Ishikawa (cell line): Measurements from ENCODE around the gene NPBWR2.

ENCODE experiments used
- CEBPB ChIP-seq: IDR thresholded peaks from 2 replicates; pipeline ENCODE4 v1.6.1; 2012
- CREB1 ChIP-seq: IDR thresholded peaks from 2 replicates; pipeline ENCODE4 v1.6.1; 2012; ENCODE audit warnings: low read depth
- EGR1 ChIP-seq: IDR thresholded peaks from 2 replicates; pipeline ENCODE4 v1.6.1; 2012
- EP300 ChIP-seq: IDR thresholded peaks from 2 replicates; pipeline ENCODE4 v1.6.1; 2012; ENCODE audit warnings: borderline replicate concordance
- FOXM1 ChIP-seq: IDR thresholded peaks from 2 replicates; pipeline ENCODE4 v1.6.1; 2012; ENCODE audit warnings: low read depth, borderline replicate concordance
- NFIC ChIP-seq: IDR thresholded peaks from 2 replicates; pipeline ENCODE4 v1.6.1; 2012
- RAD21 ChIP-seq: IDR thresholded peaks from 2 replicates; pipeline ENCODE4 v1.6.1; 2012; ENCODE audit warnings: low read depth
- TAF1 ChIP-seq: IDR thresholded peaks from 2 replicates; pipeline ENCODE4 v1.6.1; 2012; ENCODE audit warnings: low read depth, mild to moderate bottlenecking
- TCF12 ChIP-seq: IDR thresholded peaks from 2 replicates; pipeline ENCODE4 v1.6.1; 2012; ENCODE audit warnings: low read depth
- TEAD4 ChIP-seq: IDR thresholded peaks from 2 replicates; pipeline ENCODE4 v1.6.1; 2012
- YY1 ChIP-seq: IDR thresholded peaks from 2 replicates; pipeline ENCODE4 v1.6.1; 2012; ENCODE audit warnings: low read depth
- ZBTB7A ChIP-seq: IDR thresholded peaks from 2 replicates; pipeline ENCODE4 v1.6.1; 2012; ENCODE audit warnings: low read depth
- TF ChIP-seq, protein P1 (sequence below): IDR thresholded peaks from 2 replicates; pipeline ENCODE4 v1.6.1; 2012
- TF ChIP-seq, protein P2 (sequence below): IDR thresholded peaks from 2 replicates; pipeline ENCODE4 v1.6.1; 2012; ENCODE audit warnings: low read depth, mild to moderate bottlenecking
- TF ChIP-seq, protein P3 (sequence below): IDR thresholded peaks from 2 replicates; pipeline ENCODE4 v1.6.1; 2012

NPBWR2 gene

DNA sequence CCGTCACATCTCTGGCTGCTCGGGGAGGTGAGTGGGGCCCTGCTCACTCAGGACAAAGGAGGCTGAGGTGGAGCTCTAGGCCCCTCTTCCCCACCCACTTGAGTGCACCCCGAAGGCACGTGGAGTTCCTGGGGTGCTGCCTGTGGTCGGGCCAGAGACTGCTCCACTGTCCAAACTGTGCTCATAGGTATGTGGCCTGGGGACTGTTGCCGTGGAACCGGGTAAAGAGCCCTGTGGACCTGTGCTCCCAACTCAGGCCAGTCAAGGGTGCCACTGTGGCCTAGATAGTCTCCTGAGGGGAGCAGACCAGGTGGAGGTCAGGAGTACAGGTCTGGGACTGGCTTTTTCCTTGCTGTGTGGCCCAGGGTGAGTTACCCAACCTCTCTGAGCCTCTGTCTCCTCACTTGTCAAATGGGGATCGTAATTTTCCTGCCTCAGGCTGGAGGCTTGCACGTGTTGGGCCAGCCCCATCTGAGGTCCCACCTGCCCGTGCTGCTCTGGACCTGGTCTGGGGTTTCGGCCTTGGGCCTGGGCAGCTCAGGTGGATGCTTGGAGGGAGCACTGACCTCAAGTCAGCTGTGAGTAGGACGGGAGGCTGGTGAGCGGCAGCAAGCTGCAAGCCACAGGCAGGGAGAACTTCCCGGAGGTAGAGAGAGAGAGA, 12.4 kb upstream of the NPBWR2 start:
- TF ChIP-seq TAF1 (no peak), RAD21 (no peak), ZBTB7A (peak; percentile 3; the same call in 1 of the 2 replicates), EGR1 (no peak), CREB1 (no peak)

DNA sequence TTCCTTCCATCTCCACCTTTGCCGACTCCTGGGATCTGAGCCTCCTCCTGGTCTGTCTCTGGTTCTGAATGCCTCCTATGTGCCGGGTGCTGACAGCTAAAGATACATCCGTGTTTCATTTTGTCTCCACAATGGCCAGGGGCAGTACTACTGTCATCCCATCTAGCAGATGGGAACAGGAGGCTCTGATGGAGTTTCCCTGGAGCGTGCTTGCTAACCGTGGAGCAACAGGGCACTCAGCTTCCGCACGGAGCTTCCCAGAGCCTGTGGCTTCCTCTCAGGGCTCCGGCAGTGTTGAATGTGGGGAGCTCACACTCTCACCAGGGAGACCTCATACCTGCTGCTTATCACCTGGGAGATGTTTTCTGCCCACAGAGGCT, 11.9 kb upstream of the NPBWR2 start:
- TF ChIP-seq, protein P1, sequence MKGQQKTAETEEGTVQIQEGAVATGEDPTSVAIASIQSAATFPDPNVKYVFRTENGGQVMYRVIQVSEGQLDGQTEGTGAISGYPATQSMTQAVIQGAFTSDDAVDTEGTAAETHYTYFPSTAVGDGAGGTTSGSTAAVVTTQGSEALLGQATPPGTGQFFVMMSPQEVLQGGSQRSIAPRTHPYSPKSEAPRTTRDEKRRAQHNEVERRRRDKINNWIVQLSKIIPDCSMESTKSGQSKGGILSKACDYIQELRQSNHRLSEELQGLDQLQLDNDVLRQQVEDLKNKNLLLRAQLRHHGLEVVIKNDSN, result no peak
- TF ChIP-seq TAF1 (no peak), ZBTB7A (no peak), EGR1 (no peak), TEAD4 (no peak), NFIC (no peak), TCF12 (no peak), RAD21 (no peak), CREB1 (no peak), YY1 (no peak), EP300 (no peak), FOXM1 (no peak), CEBPB (no peak)
- TF ChIP-seq, protein P2, sequence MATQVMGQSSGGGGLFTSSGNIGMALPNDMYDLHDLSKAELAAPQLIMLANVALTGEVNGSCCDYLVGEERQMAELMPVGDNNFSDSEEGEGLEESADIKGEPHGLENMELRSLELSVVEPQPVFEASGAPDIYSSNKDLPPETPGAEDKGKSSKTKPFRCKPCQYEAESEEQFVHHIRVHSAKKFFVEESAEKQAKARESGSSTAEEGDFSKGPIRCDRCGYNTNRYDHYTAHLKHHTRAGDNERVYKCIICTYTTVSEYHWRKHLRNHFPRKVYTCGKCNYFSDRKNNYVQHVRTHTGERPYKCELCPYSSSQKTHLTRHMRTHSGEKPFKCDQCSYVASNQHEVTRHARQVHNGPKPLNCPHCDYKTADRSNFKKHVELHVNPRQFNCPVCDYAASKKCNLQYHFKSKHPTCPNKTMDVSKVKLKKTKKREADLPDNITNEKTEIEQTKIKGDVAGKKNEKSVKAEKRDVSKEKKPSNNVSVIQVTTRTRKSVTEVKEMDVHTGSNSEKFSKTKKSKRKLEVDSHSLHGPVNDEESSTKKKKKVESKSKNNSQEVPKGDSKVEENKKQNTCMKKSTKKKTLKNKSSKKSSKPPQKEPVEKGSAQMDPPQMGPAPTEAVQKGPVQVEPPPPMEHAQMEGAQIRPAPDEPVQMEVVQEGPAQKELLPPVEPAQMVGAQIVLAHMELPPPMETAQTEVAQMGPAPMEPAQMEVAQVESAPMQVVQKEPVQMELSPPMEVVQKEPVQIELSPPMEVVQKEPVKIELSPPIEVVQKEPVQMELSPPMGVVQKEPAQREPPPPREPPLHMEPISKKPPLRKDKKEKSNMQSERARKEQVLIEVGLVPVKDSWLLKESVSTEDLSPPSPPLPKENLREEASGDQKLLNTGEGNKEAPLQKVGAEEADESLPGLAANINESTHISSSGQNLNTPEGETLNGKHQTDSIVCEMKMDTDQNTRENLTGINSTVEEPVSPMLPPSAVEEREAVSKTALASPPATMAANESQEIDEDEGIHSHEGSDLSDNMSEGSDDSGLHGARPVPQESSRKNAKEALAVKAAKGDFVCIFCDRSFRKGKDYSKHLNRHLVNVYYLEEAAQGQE, result no peak
- TF ChIP-seq, protein P3, sequence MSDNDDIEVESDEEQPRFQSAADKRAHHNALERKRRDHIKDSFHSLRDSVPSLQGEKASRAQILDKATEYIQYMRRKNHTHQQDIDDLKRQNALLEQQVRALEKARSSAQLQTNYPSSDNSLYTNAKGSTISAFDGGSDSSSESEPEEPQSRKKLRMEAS, result no peak

DNA sequence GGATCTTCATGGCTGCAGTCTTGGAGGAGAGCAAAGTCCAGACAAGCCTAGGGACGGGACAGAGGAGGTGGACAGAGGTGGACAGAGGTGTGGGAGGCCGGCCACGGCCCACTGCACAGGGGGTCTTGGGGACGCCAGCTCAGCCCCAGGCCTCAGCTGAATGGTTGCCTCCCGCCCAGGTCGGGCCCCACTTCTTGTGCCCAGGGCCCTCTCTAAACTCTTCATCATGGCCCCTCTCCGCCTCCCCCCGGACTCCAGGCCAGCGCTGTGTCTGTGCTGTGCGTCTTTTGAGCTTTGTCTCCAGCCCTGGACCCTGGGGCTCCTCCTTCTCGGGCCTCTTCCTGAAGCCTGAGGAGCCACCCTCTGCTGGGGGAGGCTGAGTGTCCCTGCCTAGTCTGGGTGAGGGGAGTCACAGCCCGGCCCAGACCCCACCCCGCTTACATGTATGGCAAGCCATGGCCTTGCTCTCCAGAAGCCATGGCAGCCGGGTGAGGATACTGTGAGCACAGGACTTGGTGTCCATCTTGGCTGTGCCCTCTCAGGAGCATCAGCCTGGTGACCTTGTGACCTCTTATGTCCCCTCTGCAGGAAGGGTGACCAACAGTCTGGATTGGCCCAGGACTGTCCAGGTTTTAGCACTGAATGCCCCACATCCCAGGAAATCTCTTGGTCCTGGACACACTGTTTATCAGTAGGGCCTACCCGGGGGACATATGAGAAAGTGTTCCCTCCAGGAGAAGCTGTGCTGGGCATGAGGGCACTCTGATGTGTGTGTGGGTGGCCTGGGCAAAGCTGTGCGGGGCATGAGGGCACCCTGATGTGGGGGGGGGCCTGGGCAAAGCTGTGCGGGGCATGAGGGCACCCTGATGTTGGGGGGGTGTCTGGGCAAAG, 9.4 kb upstream of the NPBWR2 start:
- TF ChIP-seq TAF1 (no peak), RAD21 (no peak), CEBPB (no peak), NFIC (no peak), TEAD4 (no peak)
- TF ChIP-seq, protein P2, result no peak
- TF ChIP-seq, protein P1, result no peak
- TF ChIP-seq, protein P3, result no peak

DNA sequence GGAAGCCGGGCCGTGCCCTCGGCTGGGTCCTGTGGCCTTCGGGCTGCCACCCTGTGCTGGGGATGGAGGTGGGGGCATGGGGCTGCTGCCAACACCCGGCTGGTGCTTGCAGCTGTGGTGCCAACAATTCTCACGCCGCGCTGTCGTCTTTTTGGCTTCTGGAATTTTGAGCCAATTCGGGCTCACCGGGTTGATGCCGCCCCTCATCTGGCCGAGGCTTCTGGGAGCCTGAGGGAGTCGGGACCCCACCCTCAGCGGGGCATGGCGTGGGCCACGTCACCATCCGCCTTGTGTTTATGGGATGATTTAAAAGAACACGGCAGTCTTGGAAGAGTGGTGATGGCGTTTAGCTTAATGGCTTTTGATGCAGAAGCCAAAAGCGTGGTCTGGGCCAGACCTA, 8.7 kb upstream of the NPBWR2 start:
- no peak for TF ChIP-seq YY1
- no peak for TF ChIP-seq CREB1
- TF ChIP-seq EP300, result no peak
- no peak for TF ChIP-seq TCF12
- no peak for TF ChIP-seq EGR1
- TF ChIP-seq CEBPB, result no peak
- TF ChIP-seq, protein P1, result no peak
- no peak for TF ChIP-seq RAD21
- no peak for TF ChIP-seq TEAD4
- TF ChIP-seq NFIC, result no peak

- TF ChIP-seq CREB1, result no peak
- no peak for TF ChIP-seq CEBPB
- TF ChIP-seq, protein P3, result no peak
- TF ChIP-seq EGR1, result no peak
- no peak for TF ChIP-seq TAF1
- TF ChIP-seq NFIC, result no peak
- TF ChIP-seq, protein P1, result no peak
- no peak for TF ChIP-seq RAD21
- no peak for TF ChIP-seq EP300
- no peak for TF ChIP-seq ZBTB7A
- no peak for TF ChIP-seq FOXM1
- TF ChIP-seq, protein P2, result no peak
- TF ChIP-seq TEAD4, result no peak
- TF ChIP-seq YY1, result no peak
- no peak for TF ChIP-seq TCF12
Measured at GRCh38 chr20:64115171-64115911, 8.0 kb upstream of the NPBWR2 start.
